Naive thymus-derived CD4-positive, alpha-beta T cell (primary cell): Measurements from ENCODE around the gene SELENOO. TPM values are rescaled to one million over a fixed set of nuclear protein-coding genes. Genes with fewer than 3 reads are reported as not detected.

Source experiments
- ATAC-seq: fragments of 150-1000 bp; cut with Tn5 transposase; 2 replicates; pipeline ENCODE4 v1.10.0; 2021; ENCODE audit warnings: mild to moderate bottlenecking, moderate library complexity
- CTCF ChIA-PET: fragments of 350-600 bp; sonication (Branson Sonifier 250); formaldehyde crosslinking; loops from one replicate; lab custom pipeline; 2021; ENCODE audit warnings: antibody characterized with exemption; lab: Charles Lee
- POLR2A ChIA-PET: fragments of 350-600 bp; sonication (Branson Sonifier 250); formaldehyde crosslinking; loops from one replicate; lab custom pipeline; 2021; ENCODE audit warnings: antibody characterized with exemption, inconsistent platforms; lab: Charles Lee
- DNase-seq, 9 donors: peaks; one replicate each; pipeline versions ENCODE4 v3.0.0 to v3.0.0-alpha.2; 2020 to 2022; ENCODE audit warnings: mixed read lengths in 1 of 9
- H3K27ac ChIP-seq: one replicate; pipeline ENCODE4 v1.7.0; 2013; ENCODE audit warnings: mild to moderate bottlenecking, low read depth, low read length, moderate library complexity
- H3K27me3 ChIP-seq, 2 donors: one replicate each; pipeline ENCODE4 v1.7.0; 2013; ENCODE audit warnings: low read length in 2 of 2, mild to moderate bottlenecking in 2 of 2, moderate library complexity in 2 of 2; ENCODE audit not compliant: control insufficient read depth in 2 of 2, insufficient read depth in 2 of 2
- H3K36me3 ChIP-seq, 3 experiments: 1 replicate in 2 of 3; 2 replicates in 1 of 3; pipeline ENCODE4 v1.7.0; 2013; ENCODE audit warnings: low read length in 3 of 3, mild to moderate bottlenecking in 3 of 3, moderate library complexity in 1 of 3; ENCODE audit not compliant: insufficient read depth in 3 of 3, control insufficient read depth in 2 of 3
- H3K4me1 ChIP-seq, 2 donors: one replicate each; pipeline ENCODE4 v1.7.0; 2013; ENCODE audit warnings: low read length in 2 of 2, mild to moderate bottlenecking in 2 of 2, moderate library complexity in 1 of 2; ENCODE audit not compliant: control insufficient read depth in 2 of 2, insufficient read depth in 2 of 2
- H3K4me3 ChIP-seq: 2 replicates; pipeline ENCODE4 v1.7.0; 2013; ENCODE audit warnings: mild to moderate bottlenecking, low read length
- H3K9me3 ChIP-seq, 3 experiments: 1 replicate in 2 of 3; 2 replicates in 1 of 3; pipeline ENCODE4 v1.7.0; 2013; ENCODE audit warnings: low read length in 3 of 3; ENCODE audit not compliant: control insufficient read depth in 2 of 3
- H3K27ac Mint-ChIP-seq, 9 donors: one replicate each; pipeline ENCODE4 v1.8.0; 2020 to 2022; ENCODE audit warnings: mixed read lengths in 9 of 9, mild to moderate bottlenecking in 8 of 9, moderate library complexity in 5 of 9, inconsistent platforms in 2 of 9
- H3K27me3 Mint-ChIP-seq, 5 donors: one replicate each; pipeline ENCODE4 v1.8.0; 2021 to 2022; ENCODE audit warnings: mixed read lengths in 5 of 5, mild to moderate bottlenecking in 1 of 5
- H3K36me3 Mint-ChIP-seq, 5 donors: one replicate each; pipeline ENCODE4 v1.8.0; 2020 to 2022; ENCODE audit warnings: mixed read lengths in 5 of 5, mild to moderate bottlenecking in 3 of 5, inconsistent platforms in 1 of 5
- H3K4me1 Mint-ChIP-seq, 7 donors: one replicate each; pipeline ENCODE4 v1.8.0; 2020 to 2022; ENCODE audit warnings: mixed read lengths in 7 of 7, mild to moderate bottlenecking in 3 of 7, inconsistent platforms in 1 of 7
- H3K4me3 Mint-ChIP-seq, 10 donors: one replicate each; pipeline ENCODE4 v1.8.0; 2020 to 2022; ENCODE audit warnings: mild to moderate bottlenecking in 10 of 10, mixed read lengths in 10 of 10, moderate library complexity in 6 of 10, inconsistent platforms in 2 of 10
- H3K9me3 Mint-ChIP-seq, 11 donors: one replicate each; pipeline ENCODE4 v1.8.0; 2020 to 2022; ENCODE audit warnings: mixed read lengths in 11 of 11, mild to moderate bottlenecking in 4 of 11, inconsistent platforms in 1 of 11, moderate library complexity in 1 of 11
- intact Hi-C, 2 donors: fragments of 100-400 bp; cut with micrococcal nuclease; formaldehyde crosslinking; loops; one replicate each; pipeline ENCODE4 v1.15.1; 2023
- polyA plus RNA-seq, 2 donors: library from polyadenylated mRNA; unstranded; fragments of 300-500 nt; fragmentation: Illumina TruSeq; gene quantifications; one replicate each; pipeline ENCODE4 v1.2.3, GENCODE V29; 2021
- total RNA-seq, 6 experiments: library from RNA in 5 of 6; stranded (reverse) in 5 of 6; gene quantifications; 1 replicate in 5 of 6; 2 replicates in 1 of 6; pipeline ENCODE4 v1.2.3 and lab custom pipeline; 2021 to 2026

The SELENOO gene
- total and polyA plus RNA-seq, 7 experiments from 2014 or later, result 3.4 to 36.6 (median 30.6) TPM

DNA sequence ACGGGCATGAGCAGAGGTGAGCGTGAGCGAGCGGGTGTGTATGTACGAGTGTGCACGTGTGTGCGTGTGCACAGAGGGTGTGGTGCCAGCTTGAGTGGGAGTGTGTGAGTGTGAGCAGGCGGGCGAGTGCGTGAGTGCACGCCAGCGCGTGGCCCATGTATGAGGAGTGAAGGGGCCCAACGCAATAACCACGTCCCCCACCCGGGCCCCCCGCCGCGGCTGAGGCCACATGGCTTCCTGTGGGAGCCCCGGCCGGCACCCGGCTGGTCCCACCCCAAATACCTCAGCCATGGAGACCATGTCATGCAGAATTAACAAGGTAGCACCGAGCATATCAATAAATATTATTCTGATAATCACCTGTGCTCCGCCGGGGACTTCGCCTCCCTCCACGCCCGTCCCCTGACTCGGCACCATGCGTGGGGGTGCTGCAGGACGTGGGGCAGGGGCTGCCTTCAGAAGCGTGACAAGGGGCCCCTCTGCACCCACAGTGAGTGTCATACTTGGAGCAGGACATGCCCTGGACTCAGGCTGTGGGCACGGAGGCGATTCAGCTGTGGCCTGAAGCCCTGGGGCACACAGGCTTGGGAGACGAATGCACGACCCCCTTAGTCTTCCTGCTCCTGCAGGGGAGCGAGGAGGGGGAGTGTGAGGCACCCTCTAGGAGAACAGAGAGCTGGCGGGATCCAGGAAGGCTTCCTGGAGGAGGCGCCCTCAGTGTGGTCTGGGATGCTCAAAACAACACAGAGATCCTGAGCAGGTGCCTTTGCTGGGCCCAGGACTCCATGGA, 20.7 kb upstream of the SELENOO start:
- no peak overlapping the region for H3K4me3 ChIP-seq
- ATAC-seq (no peak), DNase-seq (no peak)
- H3K36me3 ChIP-seq, result no peaks in the 10 kb centered on the region
- POLR2A ChIA-PET, result no interaction called here
- no peaks in the 10 kb centered on the region for H3K27me3 ChIP-seq
- H3K4me1 Mint-ChIP-seq, result peaks cover 0 to 12% (median 5%) of the 10 kb centered on the region in 7 donors
- H3K36me3 Mint-ChIP-seq, result no peaks in the 10 kb centered on the region
- H3K4me3 Mint-ChIP-seq, result peak overlapping the region in 1 of 10 donors; percentile 34
- intact Hi-C loops, result loop anchor here in 1 of 2 donors (10.0 kb wide), 1 partner anchor 185 kb away; no protein-coding TSS in a partner anchor
- peaks cover 0 to 14% (median 6%) of the 10 kb centered on the region in 5 donors for H3K27me3 Mint-ChIP-seq
- peak overlapping the region in 2 of 9 donors; percentile 26 to 42 for H3K27ac Mint-ChIP-seq
- peaks cover 0 to 3% (median 0%) of the 10 kb centered on the region in 11 donors for H3K9me3 Mint-ChIP-seq
- H3K9me3 ChIP-seq, result no peaks in the 10 kb centered on the region
- no peak overlapping the region for H3K27ac ChIP-seq
- peaks cover 0 to 1% of the 10 kb centered on the region in 2 donors for H3K4me1 ChIP-seq
- CTCF ChIA-PET, result no interaction called here

DNA sequence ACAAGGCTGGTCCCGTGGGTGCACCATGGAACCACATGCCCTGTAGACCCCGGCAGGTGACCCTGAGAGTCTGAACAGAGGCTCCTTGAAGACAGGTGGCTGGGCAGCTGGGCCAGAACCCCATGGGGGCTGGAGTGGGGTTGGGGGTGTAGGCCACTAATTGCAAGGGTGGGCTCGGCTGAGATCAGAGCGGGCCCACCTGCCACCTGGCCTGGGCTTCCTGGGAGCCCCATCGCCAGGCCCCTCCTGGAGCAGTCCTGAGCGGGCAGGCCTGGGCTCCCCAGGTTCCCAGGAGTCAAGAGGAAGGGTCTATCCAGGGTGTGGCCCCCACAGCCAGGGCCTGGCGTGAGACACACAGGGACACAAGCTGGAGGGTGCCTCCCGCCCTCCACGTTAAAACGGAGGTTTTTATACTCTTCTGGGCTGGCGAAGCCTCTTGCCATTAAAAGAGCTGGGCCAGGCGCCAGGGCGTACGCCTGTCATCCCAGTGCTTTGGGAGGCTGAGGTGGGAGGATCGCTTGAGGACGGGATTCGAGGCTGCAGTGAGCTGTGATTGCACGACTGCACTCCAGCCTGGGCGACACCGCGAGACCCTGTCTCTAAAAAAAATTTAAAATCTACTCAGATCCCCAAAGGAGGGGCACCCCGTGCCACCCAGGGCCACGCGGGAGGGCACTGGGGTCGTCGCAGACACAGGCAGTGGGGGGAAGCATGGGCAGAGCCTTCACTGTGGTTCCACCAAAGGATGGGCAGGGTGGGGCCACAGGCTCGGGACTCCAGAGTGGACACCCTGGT, 19.9 kb upstream of the SELENOO start:
- no peaks in the 10 kb centered on the region for H3K27me3 ChIP-seq
- H3K4me3 ChIP-seq, result no peak overlapping the region
- ChIA-PET POLR2A (no interaction called here), CTCF (no interaction called here)
- Mint-ChIP-seq H3K4me3 (no peak overlapping the region), H3K4me1 (peaks cover 0 to 14% (median 8%) of the 10 kb centered on the region in 7 donors), H3K9me3 (peaks cover 0 to 3% (median 0%) of the 10 kb centered on the region in 11 donors), H3K27me3 (peaks cover 0 to 14% (median 6%) of the 10 kb centered on the region in 5 donors), H3K27ac (no peak overlapping the region), H3K36me3 (no peaks in the 10 kb centered on the region)
- no peak for ATAC-seq
- no peak overlapping the region for H3K27ac ChIP-seq
- no peaks in the 10 kb centered on the region for H3K36me3 ChIP-seq
- DNase-seq, result no peak
- H3K9me3 ChIP-seq, result no peaks in the 10 kb centered on the region
- peaks cover 0 to 5% of the 10 kb centered on the region in 2 donors for H3K4me1 ChIP-seq
- intact Hi-C loops, result no loop called here

DNA sequence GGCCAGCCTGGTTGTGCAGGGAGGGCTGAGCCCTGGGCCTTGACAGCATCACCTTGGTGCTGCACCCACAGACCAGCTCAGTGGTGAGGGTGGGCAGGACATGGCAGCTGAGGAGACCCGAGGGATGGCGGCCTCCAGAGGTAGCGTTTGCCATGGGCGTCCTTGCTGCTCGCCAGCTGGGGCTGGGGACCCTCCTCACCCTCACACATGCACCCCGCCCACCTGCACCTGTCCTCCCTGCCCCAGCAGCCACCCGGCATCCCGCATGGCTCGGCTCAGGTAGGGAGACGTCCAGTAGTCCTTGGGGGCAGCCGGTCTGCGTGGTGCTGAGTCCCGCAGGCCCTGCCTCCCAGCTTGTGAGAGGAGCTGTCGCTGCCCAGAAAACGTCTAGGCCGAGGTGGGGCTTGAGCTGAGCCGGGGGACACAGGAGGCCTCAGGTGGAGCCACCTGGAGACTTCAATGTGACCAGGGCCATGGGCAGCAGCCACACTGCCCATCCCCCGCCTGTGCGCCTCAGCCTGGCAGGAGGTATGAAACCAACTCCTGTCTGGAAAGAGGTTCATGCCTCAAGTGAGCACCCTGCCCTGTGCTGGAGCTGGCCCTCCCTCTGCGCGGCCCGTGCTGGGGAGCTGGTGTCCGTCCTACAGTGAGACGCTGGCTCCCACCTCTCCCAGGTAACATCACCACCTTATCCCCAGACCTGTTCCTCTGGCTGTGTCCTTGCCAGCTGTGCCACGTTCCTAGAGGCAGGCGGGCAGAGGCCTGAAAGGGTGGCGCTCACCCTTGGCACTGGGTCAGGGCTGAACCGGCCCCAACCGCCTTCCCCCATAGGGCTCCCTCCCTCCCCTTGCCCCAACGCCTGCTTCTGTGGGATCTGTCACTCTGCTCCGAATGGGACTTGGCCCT, 18.4 kb upstream of the SELENOO start:
- CTCF ChIA-PET, result no interaction called here

DNA sequence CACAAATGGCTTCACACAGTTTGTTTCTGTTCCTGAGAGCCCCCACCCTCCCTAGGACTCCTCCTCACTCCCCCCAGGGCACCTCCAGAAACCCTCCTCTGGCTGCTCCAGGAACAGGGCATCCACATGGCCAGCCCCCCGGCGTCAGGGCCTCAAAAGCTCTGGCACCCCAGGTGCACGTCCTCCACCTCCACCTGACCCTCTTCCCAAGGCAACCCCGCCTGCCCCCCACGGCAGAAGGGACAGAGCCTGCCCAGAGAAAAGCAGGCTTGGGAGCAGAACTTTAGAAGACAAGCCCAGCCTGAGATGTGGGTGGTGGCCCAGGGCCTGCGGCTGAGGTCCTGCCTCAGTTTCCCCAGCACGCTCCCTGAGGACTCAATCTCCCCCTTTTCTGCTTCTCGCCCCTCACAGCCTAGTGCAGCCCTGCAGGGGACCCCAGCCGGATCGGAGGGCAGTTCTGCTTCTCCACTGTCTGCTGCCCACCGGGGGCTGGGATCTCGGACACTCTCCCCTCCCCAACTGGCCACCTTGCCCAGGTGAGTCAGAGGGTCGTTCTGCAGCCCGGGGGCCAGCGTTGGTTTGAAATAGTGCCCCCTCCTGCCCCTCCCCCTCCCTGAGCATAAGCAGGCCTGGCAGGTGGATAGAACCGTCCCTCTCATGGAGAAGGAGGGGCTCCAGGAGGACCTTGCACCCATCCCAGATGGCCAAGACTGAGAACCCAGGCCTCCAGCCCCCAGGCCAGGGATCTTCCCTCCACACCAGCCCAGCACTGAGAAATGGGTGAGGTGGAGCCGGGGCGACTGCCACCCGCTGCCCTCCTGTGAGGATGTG, 17.5 kb upstream of the SELENOO start:
- Histone ChIP-seq H3K27me3 (no peaks in the 10 kb centered on the region), H3K36me3 (no peaks in the 10 kb centered on the region), H3K27ac (no peak overlapping the region), H3K4me1 (peaks cover 13 to 14% of the 10 kb centered on the region in 2 donors), H3K9me3 (no peaks in the 10 kb centered on the region), H3K4me3 (no peak overlapping the region)
- peaks cover 0 to 6% (median 5%) of the 10 kb centered on the region in 5 donors for H3K27me3 Mint-ChIP-seq
- no peaks in the 10 kb centered on the region for H3K9me3 Mint-ChIP-seq
- peak overlapping the region in 6 of 10 donors; percentile 28 to 71 (median 56) for H3K4me3 Mint-ChIP-seq
- DNase-seq (no peak), ATAC-seq (no peak)
- intact Hi-C loops, result loop anchor here in 1 of 2 donors (1.0 kb wide), 1 partner anchor 8 kb away; no protein-coding TSS in a partner anchor
- POLR2A ChIA-PET, result no interaction called here
- CTCF ChIA-PET, result no interaction called here
- H3K36me3 Mint-ChIP-seq, result peaks cover 0 to 2% (median 0%) of the 10 kb centered on the region in 5 donors
- peaks cover 0 to 26% (median 15%) of the 10 kb centered on the region in 7 donors for H3K4me1 Mint-ChIP-seq
- peak overlapping the region in 2 of 9 donors; percentile 55 to 75 for H3K27ac Mint-ChIP-seq

More for the DNA sequence above, 18.4 kb upstream of the SELENOO start:
- intact Hi-C loops, result loop anchor here in 1 of 2 donors (1.0 kb wide), 1 partner anchor 7 kb away; no protein-coding TSS in a partner anchor
- Histone ChIP-seq H3K9me3 (no peaks in the 10 kb centered on the region), H3K4me3 (no peak overlapping the region), H3K27me3 (no peaks in the 10 kb centered on the region), H3K4me1 (peaks cover 9 to 13% of the 10 kb centered on the region in 2 donors), H3K27ac (no peak overlapping the region), H3K36me3 (no peaks in the 10 kb centered on the region)
- Mint-ChIP-seq H3K4me1 (peaks cover 0 to 22% (median 14%) of the 10 kb centered on the region in 7 donors), H3K4me3 (no peak overlapping the region), H3K9me3 (peaks cover 0 to 1% (median 0%) of the 10 kb centered on the region in 11 donors), H3K27me3 (peaks cover 0 to 8% (median 6%) of the 10 kb centered on the region in 5 donors), H3K27ac (peak overlapping the region in 1 of 9 donors; percentile 55), H3K36me3 (peaks cover 0 to 1% (median 0%) of the 10 kb centered on the region in 5 donors)
- POLR2A ChIA-PET, result interaction anchor here (1.2 kb wide), 1 partner anchor 9 kb away, joined by 5 read pairs; no protein-coding TSS in a partner anchor
- DNase-seq, result peak in 1 of 9 donors; percentile 6
- ATAC-seq, result no peak

DNA sequence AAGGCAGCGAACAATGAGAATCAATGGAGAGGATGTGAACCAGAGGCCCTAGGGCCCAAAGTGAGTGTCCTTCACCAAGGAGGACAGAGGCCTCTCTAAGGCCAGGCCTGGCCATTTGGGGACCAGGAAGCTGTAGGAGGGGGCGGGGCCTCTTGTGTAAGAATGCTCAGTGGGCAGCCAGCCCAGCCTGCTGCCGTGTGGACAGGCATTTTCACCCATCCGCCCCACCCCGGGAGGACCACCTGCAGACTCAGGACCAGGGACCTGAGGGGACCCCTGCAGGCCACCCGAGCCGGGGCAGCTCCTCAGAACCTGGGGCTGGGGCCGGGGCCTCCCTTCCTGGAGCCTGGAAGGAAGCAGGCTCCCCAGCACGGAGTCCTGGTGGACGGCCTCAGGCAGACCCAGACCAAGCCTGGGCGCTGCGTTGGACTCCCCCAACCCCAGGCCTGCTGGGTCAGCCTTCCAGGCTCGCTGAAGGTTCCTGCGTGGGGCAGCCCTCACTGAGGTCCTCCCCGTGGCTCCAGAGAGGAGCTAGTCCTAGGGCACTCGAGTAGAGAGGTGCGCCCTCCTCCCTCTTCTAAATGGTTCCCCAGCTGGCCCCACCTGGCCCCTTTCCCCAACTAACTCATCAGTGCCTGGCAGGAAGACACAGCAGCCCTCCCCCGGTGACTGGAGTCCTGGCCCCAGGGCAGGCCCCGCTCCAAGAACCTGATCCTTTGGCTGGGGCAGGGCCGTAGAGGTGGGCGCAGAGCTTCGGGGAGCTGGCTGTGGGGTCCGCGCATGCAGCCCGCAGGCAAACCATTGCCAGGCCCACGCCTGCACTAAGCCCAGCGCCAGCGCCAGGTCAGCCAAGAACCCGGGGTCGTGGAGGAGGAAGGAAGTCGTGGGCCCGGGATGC, 16.6 kb upstream of the SELENOO start:
- no peak for DNase-seq
- POLR2A ChIA-PET, result interaction anchor here (0.9 kb wide), 2 partner anchors 55 to 60 kb away, joined by 3 read pairs; no protein-coding TSS in a partner anchor

More for the DNA sequence above, 16.6 kb upstream of the SELENOO start:
- CTCF ChIA-PET, result interaction anchor here (0.6 kb wide), 1 partner anchor 309 kb away, joined by 4 read pairs; no protein-coding TSS in a partner anchor
- Mint-ChIP-seq H3K9me3 (no peaks in the 10 kb centered on the region), H3K27me3 (peaks cover 0 to 6% (median 5%) of the 10 kb centered on the region in 5 donors), H3K27ac (peak overlapping the region in 2 of 9 donors; percentile 58 to 75), H3K4me1 (peaks cover 2 to 33% (median 20%) of the 10 kb centered on the region in 7 donors), H3K36me3 (peaks cover 0 to 2% (median 0%) of the 10 kb centered on the region in 5 donors), H3K4me3 (peak overlapping the region; percentile 54 to 79 (median 72))
- Histone ChIP-seq H3K4me1 (peaks cover 20 to 22% of the 10 kb centered on the region in 2 donors), H3K36me3 (no peaks in the 10 kb centered on the region), H3K27me3 (no peaks in the 10 kb centered on the region), H3K27ac (no peak overlapping the region), H3K4me3 (no peak overlapping the region), H3K9me3 (no peaks in the 10 kb centered on the region)
- intact Hi-C loops, result no loop called here
- ATAC-seq, result no peak
